GM19328 (cell line): ENCODE measurements around the gene KANTR.
"Not testable (repeated sequence)": the region's sequence is repeated elsewhere in the genome, so short reads cannot be mapped to it uniquely, and the experiment has no call there.

Experiments used
- ATAC-seq: cut with Tn5 transposase; IDR thresholded peaks from one replicate; pipeline ENCODE4 v1.9.1; 2021; ENCODE audit warnings: mild to moderate bottlenecking, moderate library complexity; ENCODE audit not compliant: unreplicated experiment

The KANTR gene

DNA sequence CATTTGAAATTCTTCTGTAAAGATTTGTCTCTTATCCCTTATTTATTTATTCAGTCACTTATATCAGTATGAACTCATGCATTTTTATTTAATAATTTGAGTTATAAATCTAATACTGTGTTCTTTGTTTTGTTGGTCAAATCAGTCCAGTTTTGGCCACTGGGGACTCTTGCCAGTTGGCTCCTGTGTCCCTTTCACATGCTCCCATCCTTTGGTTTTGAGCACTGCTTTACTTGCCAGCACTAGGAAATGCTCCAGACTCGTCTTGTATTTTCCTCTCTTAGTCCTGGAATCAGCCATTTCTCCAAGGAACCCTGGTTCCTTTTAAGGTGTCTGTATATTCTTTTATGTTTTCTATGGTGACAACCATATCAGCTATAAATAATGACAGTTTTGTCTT is 28.1 kb downstream of the KANTR start:
- ATAC-seq = no peak

DNA sequence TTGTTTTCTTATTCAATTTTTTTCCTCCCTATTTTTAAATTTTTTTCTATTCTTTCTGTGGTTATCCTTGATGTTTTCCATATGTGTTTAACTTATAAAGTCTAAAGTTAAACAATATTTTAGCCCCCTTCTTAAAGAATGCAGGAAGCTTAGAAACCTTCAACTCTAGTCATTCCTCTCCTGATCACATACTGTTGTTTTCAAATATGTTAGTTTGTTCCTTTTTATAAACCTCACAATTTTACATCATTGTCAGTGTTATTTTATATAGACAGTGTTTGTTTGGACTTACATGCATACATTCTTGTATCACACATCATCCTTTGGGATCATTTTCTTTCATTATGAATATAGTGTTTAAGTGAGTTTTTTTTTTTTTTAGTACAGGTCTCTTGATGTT is 31.6 kb downstream of the KANTR start:
- ATAC-seq = no peak

DNA sequence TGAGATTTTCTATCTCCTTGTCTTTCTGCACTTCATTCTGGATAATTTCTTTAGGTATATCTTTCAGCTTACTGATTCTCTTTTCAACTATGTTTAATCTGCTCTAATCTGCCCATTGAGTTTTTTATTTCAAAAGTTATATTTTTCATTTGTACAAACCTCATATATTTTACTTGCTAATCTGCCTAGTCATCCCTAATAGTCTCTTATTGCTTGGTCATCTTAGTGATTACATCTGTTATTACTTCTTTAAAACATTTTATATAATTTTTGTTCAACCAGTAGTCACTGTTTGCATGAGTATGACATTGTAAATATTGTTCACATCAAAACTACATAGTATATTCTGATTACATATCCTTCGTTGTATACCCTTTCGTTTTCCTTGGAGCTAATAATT is 32.4 kb downstream of the KANTR start:
- no peak for ATAC-seq

DNA sequence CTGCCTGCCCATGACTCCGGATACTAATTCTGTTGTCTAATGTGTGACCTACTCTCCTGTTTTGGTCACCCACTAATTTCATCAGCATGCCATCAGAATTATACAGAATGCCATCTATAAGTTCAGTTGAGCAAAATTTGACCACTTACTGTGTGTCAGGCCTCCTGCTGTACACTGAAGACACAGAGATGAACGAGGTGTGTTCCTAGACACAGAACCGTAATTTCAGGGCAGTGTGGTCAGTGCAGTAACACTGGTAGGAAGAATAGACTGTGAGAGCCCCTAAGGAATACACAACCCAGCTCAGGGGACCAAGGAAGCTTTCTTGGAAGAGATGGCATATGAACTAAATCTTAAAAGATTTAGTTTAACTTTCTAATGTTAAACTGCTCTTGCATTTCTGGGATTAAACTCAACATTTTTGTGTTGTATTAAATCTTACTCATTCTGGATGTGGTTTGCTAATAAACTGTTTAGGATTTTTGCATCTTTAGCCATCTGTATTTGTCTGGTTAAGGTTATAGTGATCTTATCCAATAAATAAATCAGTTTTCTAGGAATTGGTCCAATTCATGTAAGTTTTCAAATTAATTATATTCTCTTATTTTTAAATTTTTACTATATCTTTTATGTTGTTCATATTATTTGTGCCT is 34.3 kb downstream of the KANTR start:
- ATAC-seq = no peak

DNA sequence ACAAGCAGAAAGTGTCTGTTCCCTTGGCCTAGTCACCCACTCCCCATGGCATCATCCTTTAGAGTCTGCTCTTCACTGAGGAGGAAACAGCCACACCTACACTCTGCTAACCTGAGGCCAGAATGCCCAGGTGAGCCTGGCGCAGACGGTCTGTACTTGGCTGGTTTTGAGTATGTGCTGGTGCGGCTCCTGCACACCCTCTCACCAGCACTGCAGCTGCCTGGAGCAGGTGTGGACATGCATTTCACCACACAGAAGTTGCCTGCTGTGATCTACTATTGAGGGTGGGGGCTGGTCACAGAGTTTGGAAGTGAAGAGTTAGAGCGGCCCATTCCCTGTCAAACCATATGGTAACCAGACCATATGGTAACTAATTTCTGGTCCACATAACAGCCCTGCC is 39.5 kb downstream of the KANTR start:
- no peak for ATAC-seq

DNA sequence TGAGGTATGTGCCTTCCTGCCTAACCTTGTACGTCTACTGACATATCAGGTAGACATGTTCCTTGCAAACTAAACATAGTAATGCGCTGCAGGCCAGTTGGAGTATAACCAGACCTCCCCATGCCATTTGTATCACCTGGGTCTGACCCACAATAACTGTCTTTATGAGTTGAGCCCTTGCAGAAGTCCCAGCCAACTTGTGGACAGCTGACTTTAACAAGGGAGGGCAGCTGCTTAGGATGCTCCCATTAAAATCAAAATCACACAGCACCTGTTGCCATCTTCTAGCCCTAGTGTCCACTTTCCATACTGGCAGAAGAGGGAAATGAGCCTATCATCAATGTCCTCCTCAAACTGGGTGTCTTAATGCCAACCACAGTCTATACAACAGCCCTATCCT is 41.6 kb downstream of the KANTR start:
- no peak for ATAC-seq

DNA sequence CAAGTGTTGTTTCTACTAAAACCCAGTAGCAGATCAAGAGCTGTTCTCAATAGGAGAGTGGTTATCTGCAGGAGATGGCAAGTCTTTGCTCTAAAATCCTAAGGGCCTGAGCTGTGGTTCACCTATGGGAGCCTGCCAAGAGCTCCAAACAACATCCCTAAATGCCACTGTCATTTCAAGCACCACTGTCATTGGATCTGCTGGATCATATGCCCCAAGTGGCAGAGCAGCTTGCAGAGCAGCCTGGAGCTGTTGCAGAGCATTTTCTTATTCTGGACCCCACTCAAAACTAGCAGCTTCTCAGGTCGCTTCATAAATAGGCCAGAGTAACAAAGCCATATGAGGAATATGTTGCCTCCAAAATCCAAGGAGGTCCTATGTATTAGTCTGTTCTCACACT is 59.6 kb downstream of the KANTR start:
- ATAC-seq = no peak

DNA sequence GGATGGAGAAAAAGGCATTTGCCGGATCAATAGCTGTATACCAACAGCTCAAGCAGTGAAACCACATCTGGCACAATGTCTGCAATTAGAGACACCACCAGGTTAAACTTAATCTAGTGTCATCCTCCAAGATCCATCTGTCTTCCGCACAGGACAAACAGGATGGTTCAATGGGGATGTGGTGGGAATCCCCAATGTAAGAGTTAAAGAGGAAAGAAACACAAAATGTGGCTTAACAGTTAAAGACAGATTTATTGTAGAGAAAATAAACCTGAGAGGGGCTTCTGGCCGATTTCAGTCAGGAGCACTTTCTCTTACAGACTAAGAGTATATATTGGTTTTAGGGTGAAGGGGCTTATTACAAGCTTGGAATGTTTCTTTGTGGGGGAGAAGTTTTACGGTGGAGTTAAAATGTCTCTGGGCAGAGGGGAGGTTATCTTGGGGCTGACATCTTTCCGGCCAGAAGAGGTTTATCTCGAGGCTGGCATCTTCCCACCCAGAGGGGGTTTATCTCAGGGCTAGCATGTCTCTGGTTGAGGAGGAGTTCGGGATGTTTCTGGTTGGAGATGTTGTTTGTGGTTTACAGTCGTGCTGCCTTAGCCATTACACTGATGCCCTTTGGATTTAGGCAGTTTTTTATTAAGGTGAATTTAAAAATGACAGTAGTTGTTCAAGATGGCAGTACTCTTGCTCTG is 61.7 kb downstream of the KANTR start:
- no peak for ATAC-seq

DNA sequence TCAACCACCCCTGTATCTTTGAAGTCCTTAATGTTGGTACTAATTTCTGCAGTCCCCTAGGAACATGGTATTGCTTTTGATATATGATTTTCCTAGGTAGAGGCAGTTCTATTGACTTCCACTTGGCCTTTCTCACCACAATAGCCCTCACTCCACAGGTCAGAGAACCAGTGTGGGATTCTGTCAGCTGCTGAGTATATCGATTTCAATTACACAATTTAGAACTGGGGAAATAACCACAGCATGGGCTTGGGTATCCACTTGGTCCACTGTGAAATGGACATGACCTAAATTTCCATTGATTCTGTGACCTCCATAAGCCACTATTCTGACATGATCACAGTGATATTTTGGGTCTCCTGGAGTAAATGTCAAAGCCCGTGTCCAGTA is 62.3 kb downstream of the KANTR start:
- ATAC-seq = no peak

DNA sequence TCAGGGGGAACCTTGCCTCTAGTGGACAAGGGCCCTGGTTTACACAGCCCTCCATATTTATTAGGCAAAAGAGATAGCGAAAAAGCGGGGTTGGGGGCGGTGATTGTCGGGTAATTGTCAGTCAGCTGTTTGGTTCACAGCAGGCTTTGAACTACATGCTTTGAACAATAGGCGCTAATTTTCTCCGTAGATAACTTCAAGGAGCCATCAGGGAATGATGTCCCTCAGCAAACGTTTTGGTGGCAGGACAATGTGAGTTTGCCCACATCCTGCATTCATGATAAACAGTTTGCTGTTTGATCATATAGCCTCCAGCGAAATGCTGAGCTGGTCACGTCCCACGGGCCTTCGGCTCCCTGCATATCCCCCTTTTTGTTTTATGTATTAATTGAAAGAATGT is 65.2 kb downstream of the KANTR start:
- no peak for ATAC-seq

DNA sequence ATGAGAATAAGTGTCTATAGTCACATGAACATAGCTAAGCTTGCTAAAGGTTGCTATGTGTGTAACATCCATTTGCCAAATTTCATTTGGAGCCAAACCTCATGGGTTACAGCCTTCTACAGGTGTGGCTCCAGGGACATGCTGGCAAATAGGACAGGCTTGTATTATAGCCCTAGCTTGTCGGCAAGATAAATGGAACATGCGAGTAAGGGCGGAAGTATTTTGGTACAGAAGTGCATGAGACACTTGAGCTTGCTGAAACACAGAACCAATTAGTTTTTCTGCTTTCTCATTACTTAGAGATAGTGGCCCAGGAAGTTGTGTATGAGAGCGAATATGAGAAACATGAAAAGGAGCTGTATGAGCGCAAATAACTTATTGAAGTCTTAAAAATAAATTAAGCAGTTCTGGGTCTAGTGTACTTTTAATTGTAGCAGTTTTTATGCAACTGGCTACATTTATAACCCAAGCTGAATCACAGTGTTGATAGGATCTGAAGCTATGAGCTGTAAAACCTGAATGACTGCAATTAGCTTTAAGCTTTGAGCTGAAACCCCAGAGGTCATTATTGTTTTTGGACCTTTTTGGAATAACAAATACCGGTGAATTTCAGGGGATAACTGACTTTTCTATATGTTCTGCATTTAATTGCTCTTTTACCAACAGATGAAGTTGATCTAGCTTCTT is 66.5 kb downstream of the KANTR start:
- no peak for ATAC-seq

DNA sequence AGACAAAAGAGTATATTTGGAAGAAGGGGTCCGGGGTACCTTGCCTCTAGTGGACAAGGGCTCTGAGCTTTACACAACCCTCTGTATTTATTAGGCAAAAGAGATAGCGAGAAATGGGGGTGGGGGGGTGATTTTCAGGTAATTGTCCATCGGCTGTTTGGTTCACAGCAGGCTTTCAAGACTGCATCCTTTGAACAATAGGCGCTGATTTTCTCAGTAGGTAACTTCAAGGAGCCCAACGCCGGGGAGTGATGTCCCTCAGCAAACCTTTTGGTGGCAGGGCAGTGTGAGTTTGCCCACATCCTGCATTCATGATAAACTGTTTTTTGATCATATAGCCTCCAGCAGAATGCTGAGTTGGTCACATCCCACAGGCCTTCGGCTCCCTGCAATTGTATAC is 69.5 kb downstream of the KANTR start:
- ATAC-seq = no peak

DNA sequence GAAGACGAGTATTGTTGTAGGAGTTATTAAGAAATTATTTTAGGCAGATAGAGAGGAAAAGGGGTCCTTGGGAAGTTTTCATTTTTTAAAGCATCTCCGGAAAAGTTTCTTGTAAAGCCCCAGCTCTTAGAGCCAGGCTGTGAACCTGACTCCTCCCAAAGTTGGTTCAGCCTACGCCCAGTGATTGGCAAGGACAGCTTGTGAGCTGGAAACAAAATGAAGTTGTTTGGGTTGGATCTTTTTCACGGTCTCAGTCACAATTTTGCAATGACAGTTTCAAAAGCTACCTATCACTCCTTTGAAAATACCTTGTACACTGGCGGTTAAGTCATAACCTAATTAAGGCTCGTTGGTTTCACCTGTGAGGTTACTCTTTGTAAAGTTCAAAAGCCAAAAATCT is 70.6 kb downstream of the KANTR start:
- ATAC-seq = not testable (repeated sequence)

DNA sequence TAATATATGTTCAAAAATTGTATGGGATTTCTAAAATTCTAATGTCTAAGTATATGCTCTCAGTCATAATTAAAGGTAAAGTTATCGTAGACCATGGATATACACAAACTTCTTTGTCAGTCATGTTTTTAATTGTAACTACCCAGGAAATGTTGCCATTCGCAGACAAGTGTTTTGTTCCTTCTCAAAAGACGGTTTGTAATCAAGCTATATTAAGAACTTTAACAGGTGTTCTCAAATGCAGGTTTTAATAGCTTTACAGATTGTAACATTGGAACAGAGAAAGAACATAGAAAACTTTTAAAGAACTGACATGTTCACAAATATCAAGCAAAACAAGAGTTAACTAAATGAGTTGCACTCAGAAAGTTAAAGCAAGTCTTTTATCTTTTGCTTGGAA is 72.2 kb downstream of the KANTR start:
- no peak for ATAC-seq

DNA sequence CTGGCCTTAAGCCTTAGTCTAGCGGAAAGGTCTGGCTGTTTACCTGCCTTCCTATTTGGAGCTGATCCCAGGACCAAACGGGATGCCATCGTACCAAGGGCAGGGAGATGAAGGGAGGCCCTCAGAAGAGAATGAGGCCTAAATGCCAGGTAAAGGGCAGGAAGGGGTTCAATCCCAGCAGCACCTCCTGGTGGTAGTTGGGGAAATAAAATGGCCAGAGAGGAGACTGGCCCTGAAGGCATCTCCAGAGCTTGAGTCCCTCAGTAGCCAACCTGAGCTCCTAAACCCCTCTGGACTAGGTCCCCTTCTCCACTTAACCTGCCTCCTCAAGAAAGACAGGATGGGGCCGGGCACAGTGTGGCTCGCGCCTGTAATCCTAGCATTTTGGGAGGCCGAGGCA is 77.4 kb downstream of the KANTR start:
- ATAC-seq = no peak
